Kidney epithelial cell (primary cell): ENCODE data around the gene NHSL2. TPM values are rescaled to one million over a fixed set of nuclear protein-coding genes. Genes with fewer than 3 reads are reported as not detected.

ENCODE experiments used
- DNase-seq: peaks from one replicate; pipeline ENCODE4 v3.0.0-alpha.2; 2010; ENCODE audit warnings: low read depth
- H3K27me3 ChIP-seq: 2 replicates; pipeline ENCODE4 v1.6.0; 2011; ENCODE audit warnings: low read length; ENCODE audit not compliant: control insufficient read depth, insufficient read depth
- H3K36me3 ChIP-seq: 2 replicates; pipeline ENCODE4 v1.5.1; 2011; ENCODE audit warnings: low read length; ENCODE audit not compliant: control insufficient read depth, insufficient read depth
- H3K4me3 ChIP-seq: 2 replicates; pipeline ENCODE4 v1.5.1; 2011; ENCODE audit warnings: low read depth, mild to moderate bottlenecking, control low read depth, low read length
- total RNA-seq: library from RNA; depleted of rRNA; stranded (reverse); fragments of >200 nt; gene quantifications from 2 replicates; pipeline ENCODE4 v1.2.3, GENCODE V29; 2015
- TF ChIP-seq, protein P1 (sequence below): IDR thresholded peaks from 2 replicates; pipeline ENCODE4 v1.5.1; 2011; ENCODE audit warnings: mild to moderate bottlenecking, moderate library complexity, low read length, control low read depth, inconsistent platforms; ENCODE audit not compliant: insufficient read depth, poor library complexity, severe bottlenecking

The NHSL2 gene
- total RNA-seq, 1 donor from 2014 or later = 1.4 TPM

DNA sequence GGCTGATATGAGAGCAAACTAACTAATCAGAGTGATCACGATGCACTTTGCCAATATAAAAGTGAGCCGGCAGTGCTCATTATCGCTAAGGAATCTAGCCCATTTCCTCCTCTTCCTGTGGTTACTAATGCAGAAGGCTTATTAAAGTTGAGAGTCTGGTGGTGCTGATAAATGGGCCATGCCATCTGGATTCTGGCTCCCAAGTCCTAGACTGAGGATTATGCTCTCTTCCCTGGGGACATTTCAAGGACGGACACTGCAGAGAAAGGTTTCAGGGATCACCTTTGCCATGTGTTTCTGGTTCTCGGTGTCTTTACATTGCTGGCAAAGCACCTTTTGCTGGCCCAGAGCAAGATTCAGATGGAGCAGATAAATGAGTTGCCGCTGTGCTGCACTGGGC is 135.8 kb downstream of the NHSL2 start:
- H3K4me3 ChIP-seq = no peak overlapping the region
- no peaks in the 10 kb centered on the region for H3K27me3 ChIP-seq
- H3K36me3 ChIP-seq = no peaks in the 10 kb centered on the region
- TF ChIP-seq, protein P1, sequence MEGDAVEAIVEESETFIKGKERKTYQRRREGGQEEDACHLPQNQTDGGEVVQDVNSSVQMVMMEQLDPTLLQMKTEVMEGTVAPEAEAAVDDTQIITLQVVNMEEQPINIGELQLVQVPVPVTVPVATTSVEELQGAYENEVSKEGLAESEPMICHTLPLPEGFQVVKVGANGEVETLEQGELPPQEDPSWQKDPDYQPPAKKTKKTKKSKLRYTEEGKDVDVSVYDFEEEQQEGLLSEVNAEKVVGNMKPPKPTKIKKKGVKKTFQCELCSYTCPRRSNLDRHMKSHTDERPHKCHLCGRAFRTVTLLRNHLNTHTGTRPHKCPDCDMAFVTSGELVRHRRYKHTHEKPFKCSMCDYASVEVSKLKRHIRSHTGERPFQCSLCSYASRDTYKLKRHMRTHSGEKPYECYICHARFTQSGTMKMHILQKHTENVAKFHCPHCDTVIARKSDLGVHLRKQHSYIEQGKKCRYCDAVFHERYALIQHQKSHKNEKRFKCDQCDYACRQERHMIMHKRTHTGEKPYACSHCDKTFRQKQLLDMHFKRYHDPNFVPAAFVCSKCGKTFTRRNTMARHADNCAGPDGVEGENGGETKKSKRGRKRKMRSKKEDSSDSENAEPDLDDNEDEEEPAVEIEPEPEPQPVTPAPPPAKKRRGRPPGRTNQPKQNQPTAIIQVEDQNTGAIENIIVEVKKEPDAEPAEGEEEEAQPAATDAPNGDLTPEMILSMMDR = no peak
- no peak for DNase-seq

DNA sequence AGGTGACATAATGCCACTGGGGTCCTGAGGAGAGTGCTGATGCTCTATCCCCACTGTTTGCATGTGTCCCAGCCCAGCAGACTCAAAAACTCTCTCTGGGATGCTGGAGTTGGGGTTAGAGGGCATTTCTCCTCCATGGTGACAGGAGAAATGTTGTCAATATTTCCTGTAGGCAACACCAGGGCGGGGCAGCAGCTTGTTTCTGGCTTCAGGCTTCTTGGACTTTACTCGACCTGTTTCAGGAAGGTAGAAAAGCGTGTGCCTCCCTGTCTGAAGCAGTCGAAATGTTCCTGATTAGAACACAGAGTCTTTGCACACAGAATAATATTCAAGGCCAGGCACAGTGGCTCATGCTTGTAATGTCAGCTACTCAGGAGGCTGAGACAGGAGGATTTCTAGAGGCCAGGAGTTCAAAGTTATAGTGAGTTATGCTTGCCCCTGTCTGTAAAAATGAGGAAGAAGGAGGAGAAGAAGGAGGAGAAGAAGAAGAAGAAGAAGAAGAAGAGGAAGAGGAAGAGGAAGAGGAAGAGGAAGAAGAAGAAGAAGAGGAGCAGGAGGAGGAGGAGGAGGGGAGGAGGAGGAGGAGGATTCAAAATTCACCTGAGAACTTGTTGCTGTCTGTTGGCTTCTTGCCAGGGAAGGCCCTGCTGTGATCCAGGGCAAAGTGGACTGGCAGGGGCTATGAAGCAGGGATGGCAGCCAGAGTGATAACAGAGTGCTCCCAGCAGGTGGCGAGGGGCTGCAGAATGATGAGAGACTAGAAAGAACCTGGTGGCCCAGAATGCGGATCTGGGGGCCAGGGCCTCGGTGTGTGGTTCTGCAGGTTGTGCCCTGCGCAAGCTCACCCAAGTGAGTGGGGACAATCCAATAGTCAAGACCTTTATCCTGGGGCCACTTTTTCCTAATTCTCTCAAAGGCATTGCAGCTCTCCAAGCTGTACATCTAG is 138.1 kb downstream of the NHSL2 start:
- H3K4me3 ChIP-seq = no peak overlapping the region
- TF ChIP-seq, protein P1 = no peak
- DNase-seq = no peak
- H3K27me3 ChIP-seq = no peaks in the 10 kb centered on the region
- H3K36me3 ChIP-seq = no peaks in the 10 kb centered on the region

DNA sequence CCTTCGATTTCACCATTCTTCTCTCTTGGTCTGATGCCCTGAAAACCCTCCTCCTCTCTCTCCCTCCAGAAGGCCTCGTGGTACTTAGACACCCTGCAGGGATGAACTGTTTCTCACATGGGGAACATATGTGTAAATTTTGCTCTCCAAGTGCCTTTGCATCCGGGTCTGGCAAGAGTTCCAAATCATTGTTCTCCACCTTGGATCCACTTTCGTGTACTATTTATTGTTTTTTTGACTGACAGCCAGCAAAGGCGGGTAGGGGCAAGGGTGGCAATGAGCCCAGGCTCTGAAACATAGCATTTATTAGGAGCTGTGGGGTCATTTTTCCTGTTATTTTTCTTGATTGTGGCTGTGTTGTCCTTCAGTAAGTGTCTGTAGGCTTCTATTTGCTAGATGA is 139.4 kb downstream of the NHSL2 start:
- TF ChIP-seq, protein P1 = no peak

DNA sequence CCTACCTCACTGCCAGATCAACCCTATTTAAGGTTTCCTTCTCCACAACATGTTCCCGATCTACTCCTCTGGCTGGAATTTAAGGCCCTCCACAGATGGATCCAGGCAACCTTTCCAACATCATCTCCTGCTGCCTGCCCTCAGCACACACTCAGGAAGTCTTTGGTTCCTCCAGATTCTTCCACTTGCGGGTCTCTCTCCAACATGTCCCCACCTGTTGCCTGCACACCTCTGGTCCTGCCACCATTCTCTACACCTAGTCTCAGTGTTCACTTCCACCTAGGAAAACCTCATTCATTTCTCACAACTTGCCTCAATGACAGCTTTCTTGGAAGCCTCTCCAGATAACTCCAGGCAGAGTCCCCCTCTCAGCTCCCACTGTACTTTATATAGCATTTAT is 140.9 kb downstream of the NHSL2 start:
- Histone ChIP-seq H3K27me3 (peaks cover 6% of the 10 kb centered on the region), H3K4me3 (no peak overlapping the region), H3K36me3 (no peaks in the 10 kb centered on the region)
- TF ChIP-seq, protein P1 = no peak
- DNase-seq = no peak

More for the DNA sequence above, 139.4 kb downstream of the NHSL2 start:
- Histone ChIP-seq H3K36me3 (no peaks in the 10 kb centered on the region), H3K27me3 (peaks cover 3% of the 10 kb centered on the region), H3K4me3 (no peak overlapping the region)
- DNase-seq = no peak

DNA sequence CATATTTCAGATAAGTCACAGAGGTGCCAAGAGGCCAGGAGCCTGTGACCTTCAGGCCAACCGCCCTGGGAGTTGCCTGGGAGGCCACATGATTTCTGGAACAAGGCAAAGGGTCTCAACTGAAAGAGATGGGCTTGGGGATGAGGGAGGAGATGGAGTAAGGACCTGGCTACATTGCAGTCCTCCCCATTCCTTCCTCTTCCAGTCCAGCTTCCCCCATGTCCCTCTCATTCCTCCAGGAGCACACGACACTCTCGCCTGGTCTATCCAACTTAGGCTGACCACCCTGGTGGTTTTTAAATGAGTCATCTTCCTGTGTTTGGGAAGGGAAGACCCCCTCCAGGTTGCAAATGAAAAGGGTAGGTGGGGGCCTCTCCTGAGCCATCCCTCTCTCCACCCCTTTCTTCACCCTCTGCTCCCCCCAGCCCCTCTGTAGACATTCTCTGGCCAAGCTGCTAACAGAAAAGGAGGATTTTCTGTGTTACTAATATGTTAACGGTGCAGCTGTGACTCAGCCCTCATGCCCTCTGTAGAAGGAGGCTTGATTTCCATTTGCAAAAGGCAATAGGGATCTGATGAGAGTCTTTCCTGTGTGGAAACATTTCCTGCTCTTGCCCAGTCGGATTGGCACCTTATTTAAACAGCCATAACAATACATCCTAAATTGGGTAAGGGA is 141.9 kb downstream of the NHSL2 start:
- H3K36me3 ChIP-seq = no peaks in the 10 kb centered on the region
- TF ChIP-seq, protein P1 = no peak
- peaks cover 6% of the 10 kb centered on the region for H3K27me3 ChIP-seq
- DNase-seq = no peak
- H3K4me3 ChIP-seq = no peak overlapping the region
